Right lobe of liver (tissue), 6 donors: ENCODE results near the gene DOCK1. TPM values are rescaled to one million over a fixed set of nuclear protein-coding genes. Genes with fewer than 3 reads are reported as not detected.

Experiments used
- ATAC-seq, 4 donors: fragments of 200-7000 bp; cut with Tn5 transposase; one replicate each; pipeline ENCODE4 v1.9.1; 2020; ENCODE audit warnings: mild to moderate bottlenecking in 4 of 4, moderate library complexity in 4 of 4
- DNase-seq, 3 donors: peaks; one replicate each; pipeline ENCODE4 v3.0.0-alpha.2; 2020
- H3K27ac ChIP-seq, 3 donors: fragments of 200-600 bp; one replicate each; pipeline ENCODE4 v1.8.0; 2022
- H3K27me3 ChIP-seq, 2 donors: fragments of 200-600 bp; one replicate each; pipeline ENCODE4 v1.8.0; 2022
- H3K36me3 ChIP-seq, 4 donors: fragments of 200-600 bp; sonication (generic) in 1 of 4; one replicate each; pipeline versions ENCODE4 v1.5.1 to v1.8.0; 2017 to 2022; ENCODE audit warnings: control low read depth in 1 of 4
- H3K4me1 ChIP-seq, 4 donors: fragments of 200-600 bp; sonication (generic) in 1 of 4; one replicate each; pipeline versions ENCODE4 v1.5.1 to v1.8.0; 2017 to 2022; ENCODE audit warnings: control low read depth in 1 of 4
- H3K4me3 ChIP-seq, 3 donors: fragments of 200-600 bp; one replicate each; pipeline ENCODE4 v1.8.0; 2022
- H3K9me3 ChIP-seq, 4 donors: fragments of 200-600 bp; sonication (generic) in 1 of 4; one replicate each; pipeline versions ENCODE4 v1.5.1 to v1.8.0; 2017 to 2022; ENCODE audit warnings: control low read depth in 1 of 4
- POLR2A ChIP-seq: fragments of 450-650 bp; IDR thresholded peaks from one replicate; pipeline ENCODE4 v1.6.1; 2017; ENCODE audit warnings: antibody characterized with exemption, mild to moderate bottlenecking
- WGBS: methylation state at CpG from one replicate; pipeline ENCODE4 v1.1.6; 2018; ENCODE audit warnings: low coverage, low lambda C conversion rate; ENCODE audit not compliant: insufficient coverage; ENCODE audit errors: missing lambda C conversion rate; 5-methylcytosine and 5-hydroxymethylcytosine counted together
- intact Hi-C, 2 donors: fragments of 100-400 bp; cut with DNase I; formaldehyde crosslinking; loops; one replicate each; pipeline versions ENCODE4 v1.11.2 to v1.14.1; 2022
- total RNA-seq, 6 experiments: library from RNA; depleted of rRNA in 2 of 6; stranded (reverse); fragments of >200 nt in 2 of 6; fragmentation: NEBNext Ultra II Directional in 3 of 6; extraction: Animal tissue kit (Norgen Biotek cat#: 25700) in 3 of 6; gene quantifications; one replicate each; pipeline versions ENCODE4 v1.1.0 to v1.2.4, GENCODE V29; 2016 to 2023
- TF ChIP-seq, protein P1 (sequence below), 4 donors: fragments of 200-600 bp in 3 of 4; fragments of 450-650 bp in 1 of 4; IDR thresholded peaks; one replicate each; pipeline versions ENCODE4 v1.5.1 to v1.8.0; 2016 to 2022; ENCODE audit warnings: antibody characterized with exemption in 4 of 4, mild to moderate bottlenecking in 2 of 4
- donor health status: DM: no; HTN: yes; CAD: no.
- donor health status: DM: no; HTN: no; CAD: no.
- donor health status: DM: no; HTN: no; CAD: no.
- donor health status: DM: no; HTN: yes; CAD: no.
- donor health status: DM: no; HTN: yes; CAD: no.

Gene DOCK1
- total RNA-seq, 6 experiments from 2014 or later, result 13.8 to 17.8 (median 14.6) TPM

DNA sequence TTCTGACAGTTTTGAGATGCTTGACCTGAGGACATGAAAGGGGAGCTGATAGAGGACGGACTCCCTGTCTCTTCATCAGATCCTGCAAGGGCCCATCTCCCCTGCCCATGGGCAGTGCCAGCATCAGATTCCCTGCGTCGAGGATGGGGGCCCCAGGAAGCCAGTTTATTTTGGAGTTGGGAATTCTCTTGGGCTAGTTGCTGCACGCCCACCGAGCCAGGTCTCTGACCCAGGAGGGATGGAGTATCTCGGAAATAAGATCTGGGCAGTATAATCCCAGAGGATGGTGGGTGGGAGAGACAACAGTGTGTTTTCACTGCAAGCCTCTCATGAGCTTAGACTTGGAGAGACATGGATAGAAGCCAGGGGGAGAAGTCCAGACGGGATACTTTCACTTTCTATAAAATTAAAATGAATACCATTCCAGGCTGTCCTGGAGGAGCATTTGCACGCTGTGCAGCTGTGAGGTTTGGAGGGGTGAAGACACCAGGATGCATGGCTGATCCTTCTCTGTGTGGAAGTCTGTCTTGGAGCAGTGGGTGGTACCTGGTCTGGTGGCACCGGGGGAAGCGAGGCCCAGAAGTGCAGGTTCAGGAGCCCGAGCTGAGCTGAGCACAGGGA, 25.8 kb downstream of the DOCK1 start:
- Histone ChIP-seq H3K36me3 (no peaks in the 10 kb centered on the region), H3K4me3 (peak overlapping the region in 2 of 3 donors; percentile 28 to 38), H3K9me3 (no peaks in the 10 kb centered on the region), H3K27ac (peak overlapping the region in 2 of 3 donors; percentile 6 to 60), H3K4me1 (peaks cover 0 to 25% (median 9%) of the 10 kb centered on the region in 4 donors), H3K27me3 (no peaks in the 10 kb centered on the region)
- 31% methylated on average over 11 of the region's 11 CpGs for WGBS
- intact Hi-C loops, result no loop called here
- TF ChIP-seq POLR2A, result no peak
- TF ChIP-seq, protein P1, sequence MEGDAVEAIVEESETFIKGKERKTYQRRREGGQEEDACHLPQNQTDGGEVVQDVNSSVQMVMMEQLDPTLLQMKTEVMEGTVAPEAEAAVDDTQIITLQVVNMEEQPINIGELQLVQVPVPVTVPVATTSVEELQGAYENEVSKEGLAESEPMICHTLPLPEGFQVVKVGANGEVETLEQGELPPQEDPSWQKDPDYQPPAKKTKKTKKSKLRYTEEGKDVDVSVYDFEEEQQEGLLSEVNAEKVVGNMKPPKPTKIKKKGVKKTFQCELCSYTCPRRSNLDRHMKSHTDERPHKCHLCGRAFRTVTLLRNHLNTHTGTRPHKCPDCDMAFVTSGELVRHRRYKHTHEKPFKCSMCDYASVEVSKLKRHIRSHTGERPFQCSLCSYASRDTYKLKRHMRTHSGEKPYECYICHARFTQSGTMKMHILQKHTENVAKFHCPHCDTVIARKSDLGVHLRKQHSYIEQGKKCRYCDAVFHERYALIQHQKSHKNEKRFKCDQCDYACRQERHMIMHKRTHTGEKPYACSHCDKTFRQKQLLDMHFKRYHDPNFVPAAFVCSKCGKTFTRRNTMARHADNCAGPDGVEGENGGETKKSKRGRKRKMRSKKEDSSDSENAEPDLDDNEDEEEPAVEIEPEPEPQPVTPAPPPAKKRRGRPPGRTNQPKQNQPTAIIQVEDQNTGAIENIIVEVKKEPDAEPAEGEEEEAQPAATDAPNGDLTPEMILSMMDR (IDR thresholded peaks at IDR 0.05), result no peak
- peak; percentile 76 to 89 (median 82) for ATAC-seq
- no peak for DNase-seq

DNA sequence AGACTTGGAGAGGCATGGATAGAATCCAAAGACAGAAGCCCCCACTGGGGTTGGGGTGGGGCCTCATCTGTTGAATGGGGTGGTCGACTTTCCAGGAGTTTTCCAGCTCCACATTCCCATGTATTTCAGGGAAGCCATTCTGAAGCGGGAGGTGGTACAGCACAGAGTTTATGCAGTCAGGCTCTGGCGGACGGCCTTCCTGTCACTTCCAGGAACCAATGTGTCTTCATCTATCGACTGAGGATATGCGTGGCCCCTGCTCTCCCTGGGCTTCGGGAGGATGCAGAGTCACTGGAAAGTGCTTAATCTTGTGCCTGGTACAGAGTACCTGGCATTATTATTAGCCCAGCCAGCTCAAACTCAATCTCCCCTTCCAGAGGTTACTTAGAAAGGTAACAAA, 26.3 kb downstream of the DOCK1 start:
- H3K9me3 ChIP-seq, result no peaks in the 10 kb centered on the region
- peaks cover 0 to 30% (median 9%) of the 10 kb centered on the region in 4 donors for H3K4me1 ChIP-seq
- no peaks in the 10 kb centered on the region for H3K36me3 ChIP-seq
- WGBS, result 49% methylated on average over 6 of the region's 7 CpGs
- H3K4me3 ChIP-seq, result peak overlapping the region in 2 of 3 donors; percentile 28 to 38
- no peak for DNase-seq
- intact Hi-C loops, result no loop called here
- peak; percentile 6 to 54 (median 16) for ATAC-seq
- peak overlapping the region in 1 of 3 donors; percentile 60 for H3K27ac ChIP-seq
- TF ChIP-seq POLR2A, result no peak
- TF ChIP-seq, protein P1 (IDR thresholded peaks at IDR 0.05), result no peak
- no peaks in the 10 kb centered on the region for H3K27me3 ChIP-seq

DNA sequence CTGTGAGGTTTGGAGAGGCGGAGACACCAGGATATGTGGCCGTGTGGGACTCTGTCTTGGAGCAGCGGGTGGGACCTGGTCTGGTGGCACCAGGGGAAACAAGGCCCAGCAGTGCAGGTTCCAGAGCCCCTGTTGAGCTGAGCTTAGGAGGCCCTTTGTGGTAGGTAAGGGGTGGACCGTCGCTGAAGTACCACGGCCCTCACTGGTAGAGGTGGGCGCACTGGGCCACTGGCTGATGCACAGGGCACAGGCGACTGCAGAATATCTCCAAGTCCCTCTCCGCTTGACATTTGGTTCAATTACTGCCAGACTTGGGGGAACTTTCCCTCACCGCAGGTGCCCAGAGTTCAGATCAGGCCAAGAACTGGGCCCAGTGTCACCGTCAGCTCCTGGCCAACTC, 27.3 kb downstream of the DOCK1 start:
- WGBS, result 100% methylated on average over 1 of the region's 11 CpGs
- TF ChIP-seq, protein P1 (IDR thresholded peaks at IDR 0.05), result no peak
- no peak for TF ChIP-seq POLR2A
- H3K27me3 ChIP-seq, result no peaks in the 10 kb centered on the region
- intact Hi-C loops, result no loop called here
- DNase-seq (no peak), ATAC-seq (no peak)
- H3K4me1 ChIP-seq, result peaks cover 0 to 30% (median 9%) of the 10 kb centered on the region in 4 donors
- H3K9me3 ChIP-seq, result no peaks in the 10 kb centered on the region
- no peaks in the 10 kb centered on the region for H3K36me3 ChIP-seq
- no peak overlapping the region for H3K4me3 ChIP-seq
- no peak overlapping the region for H3K27ac ChIP-seq

DNA sequence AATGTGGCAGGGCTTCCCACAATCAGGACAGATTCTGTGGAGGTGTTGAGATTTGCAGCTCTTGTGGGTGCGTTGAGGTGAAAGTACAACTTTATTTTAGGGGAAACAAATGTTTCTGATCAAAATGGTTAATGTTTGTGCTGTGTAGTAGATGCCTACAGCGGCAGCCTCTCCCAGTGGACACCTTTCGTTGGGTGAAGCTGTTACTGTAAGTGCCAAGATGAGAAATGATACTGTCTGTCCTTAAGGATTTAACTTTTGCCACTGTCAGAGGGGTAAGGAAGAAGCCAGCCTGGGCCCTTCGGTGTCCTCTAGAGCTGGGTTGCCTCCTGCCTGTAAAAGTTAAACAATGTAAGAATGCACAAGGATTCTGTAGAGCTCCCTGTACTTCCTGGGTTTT, 27.9 kb downstream of the DOCK1 start:
- ATAC-seq (no peak), DNase-seq (no peak)
- Histone ChIP-seq H3K4me3 (no peak overlapping the region), H3K27me3 (no peaks in the 10 kb centered on the region), H3K4me1 (peaks cover 0 to 30% (median 9%) of the 10 kb centered on the region in 4 donors), H3K36me3 (no peaks in the 10 kb centered on the region), H3K27ac (no peak overlapping the region), H3K9me3 (no peaks in the 10 kb centered on the region)
- no peak for TF ChIP-seq POLR2A
- TF ChIP-seq, protein P1 (IDR thresholded peaks at IDR 0.05), result no peak
- WGBS, result 80% methylated on average over 2 of the region's 4 CpGs
- intact Hi-C loops, result no loop called here
